Measurements from ENCODE around the gene MOGAT1. TPM values are rescaled to one million over a fixed set of nuclear protein-coding genes. Genes with fewer than 3 reads are reported as not detected.

The MOGAT1 gene
- total and polyA plus RNA-seq, 9 of the 15 experiments (the other 6 are each of a cell fraction or from before 2014, with no cell fraction given): not detected

GRCh38 chr2:222707689-222708273 is 36.3 kb downstream of the MOGAT1 start (continued):
- no peak for TF ChIP-seq ZNF407 (IDR thresholded peaks at IDR 0.05; ENCODE audit: low read depth)
- TF ChIP-seq ZSCAN32 (CRISPR knock-in tag; IDR thresholded peaks at IDR 0.05): no peak
- TF ChIP-seq CXXC5 (CRISPR knock-in tag; IDR thresholded peaks at IDR 0.05): no peak
- no peak for TF ChIP-seq STAT5A (IDR thresholded peaks at IDR 0.05; ENCODE audit: borderline replicate concordance, low read length)
- no peak for TF ChIP-seq ZNF655 (CRISPR knock-in tag; IDR thresholded peaks at IDR 0.05)
- TF ChIP-seq HNRNPK (IDR thresholded peaks at IDR 0.05; ENCODE audit: low read depth, low read length, poor library complexity, severe bottlenecking): no peak
- no peak for TF ChIP-seq KDM5B (IDR thresholded peaks at IDR 0.05; ENCODE audit: insufficient replicate concordance, low read depth, low read length)
- no peak for TF ChIP-seq POLR2A (conservative IDR thresholded peaks at IDR 0.05)
- TF ChIP-seq HNRNPL (IDR thresholded peaks at IDR 0.05; ENCODE audit: low read depth, low read length): no peak
- no peak for TF ChIP-seq HDAC8 (tag; IDR thresholded peaks at IDR 0.05)
- TF ChIP-seq MBD1 (CRISPR knock-in tag; IDR thresholded peaks at IDR 0.05): no peak
